HG03558 (cell line): ENCODE results near the gene MAPT.
"Not testable (repeated sequence)": the region's sequence is repeated elsewhere in the genome, so short reads cannot be mapped to it uniquely, and the experiment has no call there.

Experiments
- ATAC-seq: cut with Tn5 transposase; IDR thresholded peaks from one replicate; pipeline ENCODE4 v1.9.1; 2021; ENCODE audit warnings: moderate number of reproducible peaks; ENCODE audit not compliant: unreplicated experiment; ENCODE audit errors: extremely low read depth

MAPT gene

DNA sequence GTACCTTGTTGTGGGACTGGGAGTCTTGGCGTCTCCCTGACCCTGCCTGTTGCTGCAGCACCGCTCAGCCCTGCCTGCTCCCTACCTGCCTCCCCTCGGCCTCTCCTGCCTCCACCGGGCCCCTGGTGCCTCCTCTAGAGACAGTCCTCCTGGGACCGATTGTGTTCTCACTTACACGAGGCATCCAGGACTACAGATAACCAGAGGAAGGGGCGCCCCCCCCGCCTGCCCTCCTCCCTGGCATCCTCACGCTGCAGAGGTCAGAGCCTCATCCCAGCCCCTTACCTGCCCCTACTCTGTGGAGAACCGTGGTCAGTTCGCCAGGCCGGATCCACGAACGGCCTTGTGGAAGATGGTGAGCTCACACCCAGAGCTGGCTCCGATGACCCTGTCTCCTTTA is 24.8 kb downstream of the MAPT start:
- ATAC-seq: no peak

DNA sequence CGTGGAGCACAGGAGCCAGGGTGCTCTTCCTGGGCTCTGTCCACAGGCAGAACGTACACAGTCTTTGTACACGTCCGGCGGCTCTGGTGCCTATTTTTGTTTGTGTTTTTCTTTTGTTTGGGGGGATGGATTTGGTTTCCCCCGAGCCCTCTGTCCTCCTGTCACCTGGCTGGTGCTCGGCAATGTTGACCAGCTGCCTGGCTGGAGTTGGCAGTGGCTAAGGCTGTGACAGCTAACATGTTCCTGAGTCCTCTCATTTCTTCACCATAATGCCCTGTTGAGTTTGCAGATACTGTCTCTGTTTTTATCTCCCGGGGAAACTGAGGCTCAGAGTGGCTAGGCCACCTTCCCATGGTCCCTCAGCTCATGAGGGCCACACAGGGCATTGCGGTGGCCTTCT is 25.7 kb downstream of the MAPT start:
- ATAC-seq: no peak

GRCh38 chr17:45923511-45924268 is 29.3 kb downstream of the MAPT start:
- no peak for ATAC-seq

GRCh38 chr17:45924332-45924820 is 30.0 kb downstream of the MAPT start:
- no peak for ATAC-seq

DNA sequence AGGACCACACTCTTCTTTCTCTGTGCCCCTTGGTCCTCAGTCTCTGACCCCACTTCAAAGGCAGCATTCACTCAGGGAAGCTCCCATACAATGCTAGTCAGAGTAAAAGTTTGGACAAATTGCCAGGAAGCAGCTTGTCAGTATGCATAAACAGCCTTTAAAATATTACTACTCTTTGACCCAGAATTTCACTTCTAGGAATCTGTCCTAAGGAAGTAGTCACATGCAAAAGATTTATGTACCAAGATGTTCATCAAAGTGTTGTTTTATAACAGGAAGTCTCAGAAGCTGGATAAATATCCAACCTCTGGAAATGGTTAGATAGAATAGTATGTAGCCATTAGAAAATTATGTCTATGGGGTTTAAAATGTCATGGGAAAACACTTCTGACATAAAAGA is 31.0 kb downstream of the MAPT start:
- ATAC-seq: no peak

DNA sequence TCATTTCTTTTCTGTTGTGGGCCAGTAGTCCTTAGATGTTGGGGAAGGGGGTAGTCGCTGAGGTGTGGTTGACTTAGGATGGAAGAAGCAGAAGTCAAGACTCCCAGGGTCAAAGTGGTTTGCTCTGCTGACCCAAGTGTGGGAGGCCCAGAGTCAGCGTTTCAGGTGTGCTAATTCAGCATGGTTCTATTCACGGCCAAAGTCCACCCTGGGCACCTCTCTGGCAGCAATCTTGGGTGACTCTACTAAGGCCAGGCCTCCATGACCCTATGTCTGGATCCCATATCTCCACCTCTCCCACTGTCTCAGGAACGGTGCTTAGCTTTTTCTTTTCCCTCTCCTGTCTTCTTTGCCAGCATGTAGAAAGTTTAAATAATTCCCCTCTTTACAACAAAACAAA is 32.9 kb downstream of the MAPT start:
- ATAC-seq: no peak

GRCh38 chr17:45929344-45929743 is 35.0 kb downstream of the MAPT start:
- no peak for ATAC-seq

- no peak for ATAC-seq
These were observed 36.1 kb downstream of the MAPT start for GRCh38 chr17:45930420-45930951.

GRCh38 chr17:45931677-45932076 is 37.3 kb downstream of the MAPT start:
- no peak for ATAC-seq

DNA sequence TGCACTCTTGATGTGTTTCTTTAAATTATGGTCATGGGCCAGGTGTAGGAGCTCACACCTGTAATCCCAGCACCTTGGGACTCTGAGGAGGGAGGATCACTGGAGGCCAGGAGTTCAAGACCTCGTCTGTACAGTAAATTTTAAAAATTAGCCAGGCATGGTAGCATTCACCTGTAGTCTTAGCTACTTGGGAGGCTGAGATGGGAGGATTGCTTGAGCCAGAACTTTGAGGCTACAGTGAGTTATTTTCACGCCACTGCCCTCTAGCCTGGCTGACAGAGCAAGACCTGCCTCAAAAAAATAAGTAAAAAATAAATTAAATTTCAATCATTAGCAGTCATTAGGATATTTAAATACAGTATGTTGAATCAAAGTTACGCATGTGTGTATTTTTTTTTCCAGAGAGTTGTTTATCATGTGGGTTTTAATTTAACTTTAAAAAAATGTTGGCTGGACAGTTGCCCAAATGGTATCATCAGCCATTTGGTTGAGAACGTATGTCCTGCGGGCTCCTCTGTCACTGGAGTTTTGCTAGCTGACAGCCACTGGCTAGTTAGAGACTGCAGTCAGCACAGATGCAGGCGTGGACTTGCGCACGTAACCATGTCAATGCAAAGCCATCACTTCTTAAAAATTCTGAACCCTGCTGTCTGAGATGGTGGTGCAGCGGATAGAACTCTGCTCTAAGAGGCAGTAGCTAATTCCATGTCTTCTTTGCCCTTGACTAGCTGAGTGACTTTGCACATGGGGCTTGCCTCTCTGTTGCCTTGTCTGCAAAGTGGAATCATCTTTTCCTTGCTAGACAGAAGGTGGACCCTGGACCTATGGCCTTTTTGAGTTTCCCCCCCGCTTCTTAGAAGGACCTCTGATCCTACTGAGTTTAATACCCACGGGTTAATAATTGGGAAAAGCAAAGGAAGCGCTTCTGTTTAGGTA is 40.0 kb downstream of the MAPT start:
- ATAC-seq: no peak

GRCh38 chr17:45935197-45935709 is 40.9 kb downstream of the MAPT start:
- no peak for ATAC-seq

DNA sequence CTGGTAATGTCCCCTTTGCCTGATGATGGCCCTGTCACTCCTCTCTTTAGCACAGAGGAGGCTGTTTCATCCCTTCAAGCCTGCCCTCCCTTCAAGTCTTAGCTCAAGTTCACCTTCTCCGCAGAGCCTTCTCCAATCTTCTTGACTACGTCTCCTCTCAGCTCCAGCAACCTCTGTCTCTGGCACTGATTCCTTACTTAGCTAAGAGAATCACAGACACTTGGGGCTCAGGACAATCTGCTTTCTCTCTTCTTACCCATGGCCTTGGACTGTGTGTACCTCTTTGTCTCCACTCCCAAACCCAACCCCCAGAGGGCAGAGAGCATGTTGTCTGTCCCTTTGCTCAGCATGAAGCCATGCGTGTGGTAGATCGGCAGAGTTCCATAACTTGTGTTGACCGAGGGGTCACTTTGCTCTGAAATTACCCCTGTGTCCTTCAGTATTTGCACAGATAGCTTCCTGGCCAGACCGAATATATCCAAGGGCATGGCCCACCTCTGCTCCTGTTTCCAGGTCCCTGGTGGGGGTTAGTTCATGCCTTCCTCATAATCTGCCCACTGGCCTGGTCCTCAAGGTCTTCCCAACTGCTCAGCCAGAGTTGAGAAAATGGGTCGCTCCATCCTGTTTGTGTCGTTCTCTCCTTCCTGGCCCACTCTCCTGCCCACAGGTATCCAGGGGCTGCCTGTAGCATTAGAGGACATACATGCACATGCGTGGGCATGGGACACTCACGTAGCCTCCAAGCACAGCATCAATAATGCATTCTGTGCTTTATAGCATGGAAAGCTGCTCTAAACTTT is 41.6 kb downstream of the MAPT start:
- ATAC-seq: no peak

GRCh38 chr17:45936610-45937009 is 42.3 kb downstream of the MAPT start:
- ATAC-seq: no peak

DNA sequence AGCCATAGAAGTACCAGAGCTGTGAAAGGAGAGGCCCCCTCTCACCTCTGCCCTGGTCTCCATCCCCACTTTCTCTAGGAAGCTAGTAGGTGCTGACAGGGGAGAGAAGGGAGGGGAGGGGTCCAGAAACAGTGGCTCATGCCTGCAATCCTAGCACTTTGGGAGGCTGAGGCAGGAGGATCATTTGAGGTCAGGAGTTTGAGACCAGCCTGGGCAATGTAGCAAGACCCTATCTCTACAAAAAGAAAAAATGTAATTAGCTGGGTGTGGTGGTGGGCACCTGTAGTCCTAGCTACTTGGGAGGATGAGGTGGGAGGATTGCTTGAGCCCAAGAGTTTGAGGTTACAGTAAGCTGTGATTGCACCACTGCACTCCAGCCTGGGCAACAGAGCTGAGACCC is 42.8 kb downstream of the MAPT start:
- ATAC-seq: not testable (repeated sequence)

GRCh38 chr17:45939395-45939794 is 45.0 kb downstream of the MAPT start:
- ATAC-seq: no peak

- no peak for ATAC-seq
These were observed 45.9 kb downstream of the MAPT start for GRCh38 chr17:45940293-45940692.

- ATAC-seq: no peak
These were observed 46.5 kb downstream of the MAPT start for GRCh38 chr17:45940826-45941225.

DNA sequence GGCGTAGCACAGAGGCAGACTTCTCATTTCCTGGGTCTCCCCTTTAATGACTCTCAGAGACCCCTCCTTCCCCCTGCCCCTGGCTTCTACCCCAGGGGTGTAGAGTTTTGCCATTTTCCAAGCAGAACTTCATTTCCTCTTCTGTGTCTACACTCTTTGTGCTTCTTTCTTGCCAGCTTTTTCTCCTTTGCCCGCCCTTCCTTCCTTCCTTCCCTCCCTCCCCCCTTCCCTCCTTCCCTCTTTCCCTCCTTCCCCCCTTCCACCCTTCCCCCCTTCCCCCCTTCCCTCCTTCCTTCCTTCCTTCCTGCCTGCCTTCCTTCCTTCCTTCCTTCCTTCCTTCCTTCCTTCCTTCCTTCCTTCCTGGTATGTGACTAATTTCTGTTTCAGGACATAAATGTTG is 47.0 kb downstream of the MAPT start:
- no peak for ATAC-seq

DNA sequence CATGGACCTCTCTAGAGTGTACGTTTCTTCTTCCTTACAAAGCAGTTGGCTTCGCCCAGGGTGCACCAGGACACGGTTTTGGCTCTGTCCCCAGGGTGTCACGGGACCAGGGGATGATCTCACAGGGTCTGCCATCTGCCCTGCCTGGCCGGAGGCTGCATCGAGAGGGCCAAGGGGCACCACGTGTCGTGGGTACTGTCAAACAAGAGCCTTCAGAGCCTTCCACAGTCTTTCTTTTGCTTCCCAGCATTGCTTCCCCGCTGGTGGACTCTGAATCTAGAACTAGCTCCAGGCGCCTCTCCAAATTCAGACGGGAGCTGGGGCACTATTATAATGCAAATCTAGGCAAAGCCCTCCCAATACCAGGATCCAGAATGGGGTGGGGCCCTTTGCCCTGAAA is 47.9 kb downstream of the MAPT start:
- no peak for ATAC-seq

- ATAC-seq: no peak
These were observed 52.5 kb downstream of the MAPT start for GRCh38 chr17:45946841-45947256.
